Kidney tubule cell (primary cell): ENCODE data around the gene HMGN3.

Source experiments
- DNase-seq: peaks from one replicate; pipeline ENCODE4 v3.0.0-alpha.2; 2018; ENCODE audit warnings: low spot score

HMGN3 gene

GRCh38 chr6:79184641-79185040 lies 49.8 kb downstream of the HMGN3 start:
- DNase-seq, result no peak

GRCh38 chr6:79184086-79184485 lies 50.4 kb downstream of the HMGN3 start:
- no peak for DNase-seq

- no peak for DNase-seq
These were observed 54.4 kb downstream of the HMGN3 start for GRCh38 chr6:79180052-79180451.

- no peak for DNase-seq
These were observed 61.1 kb downstream of the HMGN3 start for GRCh38 chr6:79173378-79173777.

- peak; percentile 83 for DNase-seq
These were observed 63.5 kb downstream of the HMGN3 start for GRCh38 chr6:79170959-79171358.

- peak; percentile 43 for DNase-seq
These were observed 64.1 kb downstream of the HMGN3 start for GRCh38 chr6:79170431-79170830.

- DNase-seq, result no peak
These were observed 65.8 kb downstream of the HMGN3 start for GRCh38 chr6:79168695-79168980.

- peak; percentile 52 for DNase-seq
These were observed 66.4 kb downstream of the HMGN3 start for GRCh38 chr6:79167931-79168694.

- no peak for DNase-seq
These were observed 74.6 kb downstream of the HMGN3 start for GRCh38 chr6:79159846-79160245.

- DNase-seq, result peak; percentile 96
These were observed 75.5 kb downstream of the HMGN3 start for GRCh38 chr6:79158856-79159516.

- DNase-seq, result peak; percentile 43
These were observed 76.4 kb downstream of the HMGN3 start for GRCh38 chr6:79157961-79158644.

- no peak for DNase-seq
These were observed 82.2 kb downstream of the HMGN3 start for GRCh38 chr6:79152269-79152737.
